22Rv1 (cell line): ENCODE data around the gene NCKIPSD.

Source experiments
- CTCF ChIP-seq: fragments of 450-650 bp; IDR thresholded peaks from 2 replicates; pipeline ENCODE4 v1.5.1; 2017; ENCODE audit warnings: mild to moderate bottlenecking
- ZFX ChIP-seq: fragments of 450-650 bp; IDR thresholded peaks from 2 replicates; pipeline ENCODE4 v1.6.1; 2017; ENCODE audit warnings: antibody characterized with exemption, borderline replicate concordance

DNA sequence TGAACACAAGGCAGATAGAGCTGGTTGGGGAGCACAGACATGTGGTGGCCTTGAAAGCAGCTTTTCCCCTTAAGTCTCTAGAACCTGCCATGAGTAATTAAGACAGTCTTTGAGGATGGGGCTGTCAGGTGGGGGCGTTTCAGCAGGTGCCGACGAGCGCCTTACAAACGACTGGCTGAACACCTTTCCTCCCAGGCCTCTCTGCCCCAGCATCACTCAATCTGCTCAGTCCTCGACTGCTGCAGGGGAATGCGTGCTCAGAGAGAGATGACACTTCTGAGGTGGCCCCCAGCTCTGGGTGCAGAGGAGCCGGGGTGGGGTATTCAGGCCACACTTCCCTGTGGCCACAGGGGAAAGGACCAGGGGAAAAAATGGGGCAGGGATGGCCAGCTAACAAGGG is 8.1 kb upstream of the NCKIPSD start:
- TF ChIP-seq CTCF (no peak), ZFX (no peak)
